Myometrial cell (primary cell): ENCODE results near the gene REG1A. TPM values are rescaled to one million over a fixed set of nuclear protein-coding genes. Genes with fewer than 3 reads are reported as not detected.

Source experiments
- total RNA-seq: library from RNA; depleted of rRNA; stranded (reverse); fragments of >200 nt; gene quantifications from 2 replicates; pipeline ENCODE4 v1.2.3, GENCODE V29; 2015

The REG1A gene, protein sequence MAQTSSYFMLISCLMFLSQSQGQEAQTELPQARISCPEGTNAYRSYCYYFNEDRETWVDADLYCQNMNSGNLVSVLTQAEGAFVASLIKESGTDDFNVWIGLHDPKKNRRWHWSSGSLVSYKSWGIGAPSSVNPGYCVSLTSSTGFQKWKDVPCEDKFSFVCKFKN
- not detected in 2 replicates for total RNA-seq

DNA sequence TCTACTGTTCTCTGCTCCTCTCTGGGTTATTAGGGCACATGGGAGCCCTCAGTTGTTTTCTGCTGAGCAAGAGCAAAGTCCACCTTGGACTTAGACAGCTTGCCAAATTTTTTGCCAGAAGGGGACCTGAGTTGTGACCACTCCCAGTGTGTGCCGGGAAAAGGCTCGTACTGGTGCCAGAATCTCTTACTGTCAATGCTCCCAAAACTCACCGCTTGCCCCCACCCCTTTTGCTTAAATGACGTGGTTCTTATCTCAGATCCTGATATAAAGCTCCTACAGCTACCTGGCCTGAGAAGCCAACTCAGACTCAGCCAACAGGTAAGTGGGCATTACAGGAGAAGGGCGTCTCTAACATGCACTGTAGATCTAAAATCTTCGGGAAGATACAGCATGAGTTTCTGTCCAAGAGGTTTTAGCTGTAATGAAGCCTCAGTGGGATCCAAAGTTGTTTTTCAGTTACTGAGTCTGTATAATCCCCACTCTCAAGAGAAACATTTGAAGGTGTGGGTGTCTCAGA, at the start of gene REG1A:
Gene REG1A, plus strand, starts transcription at position 295 of the 520 bp plus-strand sequence. CDS start 374 bp downstream, outside the sequence.

DNA sequence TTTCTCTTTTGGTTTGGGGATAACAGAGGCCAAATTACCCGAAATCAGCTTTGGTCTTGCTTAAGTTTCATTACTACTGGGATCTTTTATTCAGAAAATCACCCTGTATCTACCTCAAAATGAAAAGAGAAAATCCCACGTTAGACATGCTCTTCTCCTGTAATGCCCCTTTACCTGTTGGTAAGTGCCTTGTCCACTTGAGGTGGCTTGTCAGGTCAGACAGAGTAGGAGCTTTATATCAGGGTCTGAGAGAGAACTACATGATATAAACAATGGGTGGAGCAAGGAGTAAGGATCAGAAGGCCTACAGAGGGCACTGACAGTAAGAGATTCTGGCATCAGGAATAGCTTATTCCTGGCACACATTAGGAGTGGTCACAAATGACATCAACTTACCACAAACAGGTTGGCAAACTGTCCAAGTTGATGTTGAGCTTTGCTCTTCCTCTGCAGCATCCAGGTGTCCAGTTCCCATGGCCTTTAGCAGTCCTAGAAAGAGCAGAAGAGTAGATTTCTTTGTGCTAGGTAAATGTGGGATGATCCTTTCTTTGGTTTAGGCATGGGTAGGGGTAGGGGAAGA, 32.4 kb upstream of the REG1A start, which contains the start of gene REG1B:
Gene REG1B, minus strand, starts transcription at position 209 of the 580 bp plus-strand sequence. CDS start 381 bp downstream, outside the sequence.

DNA sequence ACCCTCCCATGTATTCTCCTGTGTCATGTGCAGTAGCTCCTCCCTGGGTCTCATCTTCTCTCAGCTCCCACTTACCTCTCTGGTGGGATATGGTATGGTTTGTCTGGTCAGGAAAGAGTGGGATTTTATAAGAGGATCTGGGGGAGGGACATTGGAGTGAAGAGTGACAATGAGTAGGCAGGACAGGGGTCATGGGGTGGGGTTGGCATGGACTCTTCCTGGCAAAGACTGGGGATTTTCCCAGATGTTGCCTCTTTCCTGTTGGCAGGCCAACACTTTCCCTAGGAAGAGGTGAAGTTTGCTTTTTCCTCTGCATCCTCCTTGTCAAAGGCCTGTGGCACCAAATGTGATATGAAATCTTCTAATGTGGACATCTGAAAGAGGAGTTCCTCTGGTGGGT, 39.4 kb downstream of the REG1A start, which contains the start of gene REG3A:
Gene REG3A, minus strand, starts transcription at position 101 of the 400 bp plus-strand sequence. CDS start 348 bp downstream, outside the sequence.

Other genes starting within 250 kb of the REG1A start
- gene REG3G, start 94.8 kb upstream of the REG1A start, total RNA-seq: not detected in 2 replicates
- gene REG1B, start 32.5 kb upstream of the REG1A start, total RNA-seq: not detected in 2 replicates
- gene REG3A, start 39.3 kb downstream of the REG1A start, total RNA-seq: not detected in 2 replicates